Neural cell (in vitro differentiated cells): ENCODE measurements around the gene PDE2A.

Source experiments
- EP300 ChIP-seq: fragments of 450-650 bp; conservative IDR thresholded peaks from 2 replicates; pipeline ENCODE4 v1.6.1; 2014; ENCODE audit warnings: antibody characterized with exemption, mild to moderate bottlenecking, moderate library complexity; ENCODE audit not compliant: poor library complexity, severe bottlenecking
- EZH2 ChIP-seq: fragments of 200-600, 300-800 bp; shearing (Covaris generic), sonication (generic); IDR thresholded peaks from 2 replicates; pipeline ENCODE4 v1.6.1; 2014; ENCODE audit warnings: antibody characterized with exemption, low read length, borderline replicate concordance, mild to moderate bottlenecking; ENCODE audit not compliant: insufficient read depth, poor library complexity, severe bottlenecking
- MXI1 ChIP-seq: fragments of 450-650 bp; conservative IDR thresholded peaks from 2 replicates; pipeline ENCODE4 v1.6.1; 2014; ENCODE audit warnings: antibody characterized with exemption, mild to moderate bottlenecking; ENCODE audit not compliant: poor library complexity, severe bottlenecking
- TF ChIP-seq, protein P1 (sequence below): fragments of 450-650 bp; IDR thresholded peaks from 2 replicates; pipeline ENCODE4 v1.5.1; 2014; ENCODE audit warnings: antibody characterized with exemption, mild to moderate bottlenecking, moderate library complexity; ENCODE audit not compliant: poor library complexity, severe bottlenecking

DNA sequence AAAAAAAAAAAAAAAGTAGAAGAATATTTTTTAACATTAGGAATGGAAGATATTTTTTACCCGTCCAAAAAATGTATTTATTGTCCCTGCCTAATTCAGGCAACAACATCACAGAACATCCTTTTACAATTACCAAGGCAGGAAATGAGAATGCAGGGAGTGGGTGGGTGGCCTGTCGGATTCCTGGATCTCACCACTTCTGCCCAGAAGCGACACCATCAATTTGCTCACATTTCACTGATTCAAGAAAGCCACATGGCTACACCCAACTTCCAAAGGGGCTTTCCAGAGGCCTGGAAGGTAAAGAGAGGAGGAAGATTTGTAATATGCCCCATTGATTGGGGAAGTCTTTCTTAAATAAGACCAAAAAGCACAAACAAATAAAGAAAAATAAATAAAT, 146.1 kb downstream of the PDE2A start:
- TF ChIP-seq, protein P1, sequence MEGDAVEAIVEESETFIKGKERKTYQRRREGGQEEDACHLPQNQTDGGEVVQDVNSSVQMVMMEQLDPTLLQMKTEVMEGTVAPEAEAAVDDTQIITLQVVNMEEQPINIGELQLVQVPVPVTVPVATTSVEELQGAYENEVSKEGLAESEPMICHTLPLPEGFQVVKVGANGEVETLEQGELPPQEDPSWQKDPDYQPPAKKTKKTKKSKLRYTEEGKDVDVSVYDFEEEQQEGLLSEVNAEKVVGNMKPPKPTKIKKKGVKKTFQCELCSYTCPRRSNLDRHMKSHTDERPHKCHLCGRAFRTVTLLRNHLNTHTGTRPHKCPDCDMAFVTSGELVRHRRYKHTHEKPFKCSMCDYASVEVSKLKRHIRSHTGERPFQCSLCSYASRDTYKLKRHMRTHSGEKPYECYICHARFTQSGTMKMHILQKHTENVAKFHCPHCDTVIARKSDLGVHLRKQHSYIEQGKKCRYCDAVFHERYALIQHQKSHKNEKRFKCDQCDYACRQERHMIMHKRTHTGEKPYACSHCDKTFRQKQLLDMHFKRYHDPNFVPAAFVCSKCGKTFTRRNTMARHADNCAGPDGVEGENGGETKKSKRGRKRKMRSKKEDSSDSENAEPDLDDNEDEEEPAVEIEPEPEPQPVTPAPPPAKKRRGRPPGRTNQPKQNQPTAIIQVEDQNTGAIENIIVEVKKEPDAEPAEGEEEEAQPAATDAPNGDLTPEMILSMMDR: no peak
- no peak for TF ChIP-seq EZH2
- TF ChIP-seq MXI1: no peak
- TF ChIP-seq EP300: no peak
